Measurements from ENCODE around the gene RREB1. TPM values are rescaled to one million over a fixed set of nuclear protein-coding genes. Genes with fewer than 3 reads are reported as not detected.

Gene RREB1
- total RNA-seq, 1 experiment from 2014 or later, result 5.3 TPM

DNA sequence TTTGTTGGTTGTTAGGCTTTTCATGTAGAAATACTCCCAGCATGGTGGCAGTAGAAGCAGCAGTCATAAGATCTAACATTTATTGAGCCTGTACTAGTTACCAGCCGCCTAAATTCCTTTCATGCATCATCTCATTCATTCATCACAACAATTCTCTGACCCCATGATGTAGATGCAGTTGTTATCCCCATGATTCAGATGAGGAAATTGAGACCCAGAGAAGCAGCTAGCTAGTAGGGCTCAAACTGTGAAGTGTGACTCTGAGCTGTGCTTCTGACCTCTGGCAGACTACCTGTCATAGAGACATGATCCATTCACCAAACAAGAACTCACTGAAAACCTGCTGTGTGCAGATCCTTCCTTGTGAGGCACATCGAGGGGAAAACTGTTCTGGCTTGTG is 16.9 kb downstream of the RREB1 start:
- DNase-seq (ENCODE audit: low spot score), result no peak

DNA sequence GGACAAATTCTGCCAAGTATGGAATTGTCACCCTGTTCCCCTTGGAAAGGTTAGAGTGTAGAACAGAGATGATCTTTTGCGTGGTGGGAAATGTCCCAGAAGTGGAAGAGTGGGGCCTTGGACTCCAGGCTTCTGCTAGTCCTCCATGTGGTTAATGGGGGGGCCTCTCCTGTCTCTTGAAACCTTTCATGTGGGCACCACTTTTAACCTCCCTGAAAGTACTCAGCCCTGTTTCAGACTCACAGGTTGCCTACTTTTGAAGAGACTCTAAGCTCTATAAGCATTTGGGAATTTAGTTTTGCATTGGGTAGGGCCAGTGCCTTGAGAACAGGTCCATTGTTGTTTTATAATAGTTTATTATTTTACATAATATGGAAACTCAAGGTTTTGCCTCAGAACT is 17.5 kb downstream of the RREB1 start:
- DNase-seq (ENCODE audit: low spot score), result no peak

DNA sequence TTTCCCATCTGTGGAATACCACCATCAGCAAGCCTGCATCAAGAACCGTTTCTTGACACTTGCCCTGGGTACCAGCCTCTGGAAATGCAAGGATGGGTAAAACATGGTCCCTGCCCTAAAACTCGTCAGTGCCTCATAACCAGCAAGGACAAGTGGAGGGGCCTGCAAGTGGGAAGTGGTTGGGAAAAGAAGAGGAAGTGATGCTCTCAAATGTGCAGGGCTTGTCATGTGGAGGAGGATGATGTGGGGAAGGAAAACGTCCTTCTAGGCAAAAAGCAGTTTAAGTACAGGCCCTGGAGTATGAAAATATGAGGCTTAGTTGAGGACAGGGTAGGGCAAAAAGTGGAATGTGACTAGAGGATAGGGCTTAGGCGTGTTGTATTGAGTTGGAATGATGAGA is 19.0 kb downstream of the RREB1 start:
- no peak for DNase-seq (ENCODE audit: low spot score)

DNA sequence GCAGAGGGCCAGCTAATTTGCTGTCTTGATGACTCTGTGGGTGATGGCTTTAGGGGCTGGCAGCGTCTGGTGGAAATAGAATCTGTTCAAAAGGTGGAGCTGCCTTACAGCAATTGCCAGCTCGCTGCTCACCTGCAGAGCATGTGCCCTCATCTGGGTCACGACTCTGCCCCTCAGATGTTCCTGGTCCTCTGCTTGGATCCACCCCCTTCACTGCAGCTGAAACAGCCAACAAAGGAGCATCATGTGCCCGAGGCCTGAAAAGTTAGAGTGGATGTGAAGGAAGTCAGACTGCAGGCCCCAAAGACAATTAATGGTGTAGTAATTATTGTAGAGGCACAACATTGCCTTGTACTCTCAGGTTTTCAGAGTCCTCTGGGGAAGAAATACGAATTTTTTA is 19.9 kb downstream of the RREB1 start:
- DNase-seq (ENCODE audit: low spot score), result no peak

DNA sequence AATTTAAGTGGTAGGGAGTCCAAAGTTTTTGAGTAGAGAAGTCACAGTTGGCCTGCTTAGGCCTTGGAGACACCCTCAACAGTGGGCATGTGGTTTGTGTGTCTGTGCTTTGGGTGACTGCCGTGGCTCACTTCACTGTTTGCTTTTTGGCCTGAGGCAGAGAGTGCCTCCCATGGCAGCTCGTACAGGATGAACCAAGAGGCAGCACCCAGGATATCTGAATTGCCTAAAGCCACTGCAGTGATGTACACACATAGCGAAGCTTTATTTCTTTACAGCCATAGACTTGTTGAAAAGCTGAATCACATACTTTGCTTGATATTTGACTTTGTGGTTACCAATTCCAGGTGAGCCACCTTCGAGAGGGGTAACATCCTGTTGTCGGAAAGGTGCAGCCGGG is 21.6 kb downstream of the RREB1 start:
- no peak for DNase-seq (ENCODE audit: low spot score)

DNA sequence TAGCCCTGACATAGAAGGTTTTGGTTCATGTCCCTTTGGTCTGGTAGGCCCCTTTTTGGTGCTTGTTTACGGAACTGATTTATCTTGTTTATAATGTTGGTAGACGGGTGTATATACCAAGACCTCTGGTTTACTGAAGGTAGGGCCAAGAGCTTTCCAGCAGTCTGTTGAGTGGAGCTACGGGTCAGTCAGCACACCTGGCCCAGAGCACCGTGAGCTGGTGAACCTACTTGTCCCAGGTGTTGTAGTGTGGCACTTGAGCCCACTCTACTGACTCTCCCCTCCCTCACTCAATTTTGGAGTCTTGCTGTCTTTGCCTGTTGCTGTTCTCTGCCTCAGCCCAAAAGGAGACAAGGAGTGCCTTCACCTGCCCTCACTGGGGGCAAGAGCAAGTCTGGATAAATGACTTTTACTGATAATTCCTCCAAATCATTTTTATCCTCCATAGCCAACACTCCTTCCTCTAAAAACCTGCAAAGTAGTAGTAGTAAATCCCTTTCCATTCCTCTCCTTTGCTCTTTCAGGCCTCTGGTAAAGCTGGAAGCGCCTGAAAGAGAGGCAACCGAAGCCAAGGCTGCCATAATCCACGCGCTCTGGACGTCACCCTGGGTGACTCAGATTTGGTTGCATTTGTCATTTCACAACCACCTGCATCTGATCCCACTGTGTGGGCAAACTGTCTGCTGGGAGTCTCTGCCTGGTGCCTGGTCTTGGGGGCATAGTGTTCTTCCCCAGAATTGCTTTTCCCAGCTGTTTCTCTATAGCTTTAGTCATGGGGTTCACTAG is 22.2 kb downstream of the RREB1 start:
- peak; percentile 44 for DNase-seq (ENCODE audit: low spot score)

GRCh38 chr6:7131390-7131789 is 23.6 kb downstream of the RREB1 start:
- DNase-seq (ENCODE audit: low spot score), result no peak

GRCh38 chr6:7132398-7133035 is 24.8 kb downstream of the RREB1 start:
- no peak for DNase-seq (ENCODE audit: low spot score)

- no peak for DNase-seq (ENCODE audit: low spot score)
Observed at GRCh38 chr6:7134999-7135745, 27.4 kb downstream of the RREB1 start.

DNA sequence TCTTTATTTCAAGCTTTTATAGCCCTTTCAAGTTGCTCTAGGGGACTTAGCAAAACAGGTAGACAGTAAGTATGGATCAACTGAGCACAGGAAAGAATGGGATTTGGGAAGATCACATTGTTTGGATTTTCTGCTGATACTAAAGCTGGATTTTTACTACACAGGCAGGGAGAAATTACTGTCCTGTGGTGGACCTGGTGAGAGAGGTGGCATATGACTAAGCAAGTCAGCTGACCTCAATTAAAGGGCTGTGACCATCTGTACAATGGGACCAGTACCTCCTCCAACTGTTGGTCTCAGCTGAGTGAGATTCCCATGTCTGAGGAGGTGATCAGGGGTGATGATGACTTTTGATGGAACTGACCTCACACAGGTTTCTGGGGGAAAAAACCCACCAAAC is 28.0 kb downstream of the RREB1 start:
- DNase-seq (ENCODE audit: low spot score), result no peak

- DNase-seq (ENCODE audit: low spot score), result no peak
Observed at GRCh38 chr6:7136859-7137334, 29.1 kb downstream of the RREB1 start.

DNA sequence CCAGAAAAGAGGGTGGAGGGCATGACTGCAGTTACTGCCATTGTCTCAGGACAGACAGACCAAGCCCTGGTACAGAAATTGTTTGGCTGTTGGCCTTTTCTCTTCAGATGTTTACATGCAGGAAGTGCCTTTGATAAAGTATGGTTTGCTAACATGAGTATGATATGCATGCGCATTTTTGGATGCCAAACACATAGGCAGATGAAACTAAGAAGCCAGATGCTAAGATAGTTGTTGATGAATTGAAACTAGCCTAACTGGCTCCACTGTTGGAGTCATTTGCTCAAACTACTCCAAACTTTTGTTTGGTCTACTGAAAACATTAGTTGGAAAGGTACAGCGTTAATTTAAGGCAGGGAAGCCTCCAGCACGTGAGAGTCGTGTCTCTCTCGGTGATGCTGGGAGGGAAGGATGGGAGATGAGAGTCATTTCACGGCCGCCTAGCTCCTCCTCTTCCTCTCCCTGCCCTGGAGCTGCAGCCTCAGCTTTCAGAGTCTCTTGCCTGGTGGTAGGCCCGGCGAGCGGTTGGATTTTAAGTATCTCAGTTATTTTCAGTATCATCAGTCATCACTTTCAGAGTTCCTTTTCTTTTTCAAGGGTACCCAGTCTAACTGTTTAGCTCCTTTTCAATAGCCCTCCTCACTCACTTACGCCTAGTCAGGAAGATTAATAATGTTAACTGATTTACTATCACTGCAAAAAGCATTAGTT is 29.7 kb downstream of the RREB1 start:
- peak; percentile 31 for DNase-seq (ENCODE audit: low spot score)

DNA sequence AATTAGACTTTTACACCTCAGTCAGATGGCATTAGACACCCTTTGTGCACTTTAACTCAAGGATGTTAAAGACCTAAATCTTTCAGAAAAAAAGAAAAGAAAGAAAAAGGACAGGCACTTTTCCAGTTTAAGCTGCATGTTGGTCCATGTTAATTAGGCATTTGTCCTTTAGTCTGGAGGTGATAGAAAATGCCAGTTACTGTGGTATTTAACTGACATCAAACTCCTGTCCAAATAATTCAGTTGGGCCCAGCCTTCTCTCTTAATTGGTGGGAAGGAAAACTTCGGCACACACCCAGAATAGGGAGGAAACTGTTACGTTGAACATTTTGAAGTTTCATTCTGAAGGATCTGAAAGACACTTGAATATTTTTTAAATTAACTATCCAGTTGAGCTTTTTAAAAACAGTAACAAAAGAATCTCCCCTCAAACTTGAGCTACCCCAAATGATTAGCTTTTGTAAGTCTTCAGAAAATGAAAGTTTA is 30.3 kb downstream of the RREB1 start:
- DNase-seq (ENCODE audit: low spot score), result no peak

- no peak for DNase-seq (ENCODE audit: low spot score)
Observed at GRCh38 chr6:7138921-7139358, 31.2 kb downstream of the RREB1 start.

GRCh38 chr6:7139835-7140470 is 32.2 kb downstream of the RREB1 start:
- DNase-seq (ENCODE audit: low spot score), result no peak

GRCh38 chr6:7140631-7141378 is 33.0 kb downstream of the RREB1 start:
- peak; percentile 38 for DNase-seq (ENCODE audit: low spot score)

DNA sequence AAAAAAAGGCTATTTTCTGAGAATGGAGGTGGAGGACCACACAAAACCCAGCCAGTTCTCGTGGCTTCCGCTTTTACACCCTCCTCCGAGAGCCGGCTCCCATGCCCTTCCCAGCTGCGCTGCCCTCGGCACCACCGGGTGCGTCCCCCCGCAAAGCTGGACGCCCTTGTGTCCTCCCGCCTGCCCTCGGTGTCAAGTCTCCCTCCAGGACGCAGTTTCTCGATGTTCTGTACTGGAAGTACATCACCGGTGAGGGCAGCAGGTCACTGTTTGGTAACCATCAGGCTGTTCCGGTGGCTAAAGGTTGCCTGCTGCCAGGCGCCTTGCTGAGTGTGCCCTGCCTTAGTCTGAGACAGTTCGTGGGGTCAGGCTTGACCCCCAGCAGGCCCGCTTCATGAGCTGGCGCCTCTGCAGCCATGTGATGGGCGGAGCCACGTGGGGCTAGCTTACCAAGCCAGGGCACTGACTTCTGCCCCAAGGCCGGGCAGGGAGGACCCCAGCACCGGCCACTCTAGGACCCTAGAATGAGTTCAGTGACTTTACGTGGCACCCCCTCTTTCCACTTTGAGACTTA is 34.6 kb downstream of the RREB1 start:
- DNase-seq (ENCODE audit: low spot score), result no peak

GRCh38 chr6:7142918-7143475 is 35.2 kb downstream of the RREB1 start:
- DNase-seq (ENCODE audit: low spot score), result no peak

- no peak for DNase-seq (ENCODE audit: low spot score)
Observed at GRCh38 chr6:7143476-7143974, 35.8 kb downstream of the RREB1 start.

Data from H4 (cell line).